Measurements from ENCODE around the gene HIGD2A. TPM values are rescaled to one million over a fixed set of nuclear protein-coding genes. Genes with fewer than 3 reads are reported as not detected.

Gene HIGD2A, protein sequence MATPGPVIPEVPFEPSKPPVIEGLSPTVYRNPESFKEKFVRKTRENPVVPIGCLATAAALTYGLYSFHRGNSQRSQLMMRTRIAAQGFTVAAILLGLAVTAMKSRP
- 100 to 1,000 TPM; 129 to 183 (median 157) TPM for polyA plus RNA-seq (ENCODE audit: insufficient read length in 10 of 10)
- long read RNA-seq, donor 1, transcript HIGD2A-201 (2 exons, 668 nt), result major isoform, 156 of 156 reads
- long read RNA-seq, donor 1, partial matches to known transcripts, result 0 of 156 reads
- long read RNA-seq, donor 1, other reads (novel, unspliced or antisense), result 0 of 156 reads
- long read RNA-seq, donor 2, transcript HIGD2A-201 (2 exons, 668 nt), result major isoform, 142 of 142 reads
- long read RNA-seq, donor 2, partial matches to known transcripts, result 0 of 142 reads
- long read RNA-seq, donor 2, other reads (novel, unspliced or antisense), result 0 of 142 reads
- long read RNA-seq, donor 3, result 0 reads
- long read RNA-seq, donor 4, transcript HIGD2A-201 (2 exons, 668 nt), result major isoform, 103 of 150 reads
- long read RNA-seq, donor 4, partial matches to known transcripts, result 47 of 150 reads
- long read RNA-seq, donor 4, other reads (novel, unspliced or antisense), result 0 of 150 reads
- long read RNA-seq, donor 5, transcript HIGD2A-201 (2 exons, 668 nt), result major isoform, 269 of 269 reads
- long read RNA-seq, donor 5, partial matches to known transcripts, result 0 of 269 reads
- long read RNA-seq, donor 5, other reads (novel, unspliced or antisense), result 0 of 269 reads
- long read RNA-seq, donor 6, transcript HIGD2A-201 (2 exons, 668 nt), result major isoform, 163 of 163 reads
- long read RNA-seq, donor 6, partial matches to known transcripts, result 0 of 163 reads
- long read RNA-seq, donor 6, other reads (novel, unspliced or antisense), result 0 of 163 reads
- long read RNA-seq, donor 7, transcript HIGD2A-201 (2 exons, 668 nt), result major isoform, 107 of 107 reads
- long read RNA-seq, donor 7, partial matches to known transcripts, result 0 of 107 reads
- long read RNA-seq, donor 7, other reads (novel, unspliced or antisense), result 0 of 107 reads
- long read RNA-seq, donor 8, transcript HIGD2A-201 (2 exons, 668 nt), result major isoform, 98 of 145 reads
- long read RNA-seq, donor 8, partial matches to known transcripts, result 47 of 145 reads
- long read RNA-seq, donor 8, other reads (novel, unspliced or antisense), result 0 of 145 reads
- long read RNA-seq, donor 9, transcript HIGD2A-201 (2 exons, 668 nt), result major isoform, 25 of 25 reads
- long read RNA-seq, donor 9, partial matches to known transcripts, result 0 of 25 reads
- long read RNA-seq, donor 9, other reads (novel, unspliced or antisense), result 0 of 25 reads

DNA sequence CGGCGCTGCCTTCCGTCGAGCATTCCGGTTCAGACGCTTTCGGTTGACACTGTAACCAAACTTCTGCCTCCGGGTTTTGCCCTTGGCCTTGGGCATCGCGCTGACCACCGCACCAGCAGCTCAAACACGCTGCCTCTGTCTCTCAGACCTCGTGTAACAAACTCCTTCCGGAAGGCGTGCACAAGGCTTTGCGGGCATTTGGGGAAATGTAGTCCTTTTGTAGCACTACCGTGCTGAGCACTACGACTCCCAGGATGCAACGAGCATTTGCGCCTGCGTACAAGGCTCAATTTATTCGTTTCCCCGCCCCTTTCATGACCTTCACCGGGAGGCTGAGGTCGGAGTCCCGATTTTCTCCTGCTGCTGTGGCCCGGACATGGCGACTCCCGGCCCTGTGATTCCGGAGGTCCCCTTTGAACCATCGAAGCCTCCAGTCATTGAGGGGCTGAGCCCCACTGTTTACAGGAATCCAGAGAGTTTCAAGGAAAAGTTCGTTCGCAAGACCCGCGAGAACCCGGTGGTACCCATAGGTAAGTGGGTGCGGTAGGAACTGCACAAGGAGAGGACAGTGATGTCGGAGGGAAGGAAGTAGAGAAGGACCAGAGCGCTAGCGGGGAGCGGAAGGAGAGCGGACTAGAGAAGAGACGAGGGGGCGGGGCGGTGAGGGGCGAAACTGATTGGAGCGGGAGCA, at the start of gene HIGD2A, which contains the start of gene NOP16:
HIGD2A (plus strand) TSS at position 308 of the 691 bp plus-strand sequence; CDS start at position 377, 69 bp downstream.
NOP16 (minus strand) TSS at position 155 of the 691 bp plus-strand sequence; CDS start at position 96, 59 bp downstream.
- peak; percentile 98 to 99 (median 99) for DNase-seq

DNA sequence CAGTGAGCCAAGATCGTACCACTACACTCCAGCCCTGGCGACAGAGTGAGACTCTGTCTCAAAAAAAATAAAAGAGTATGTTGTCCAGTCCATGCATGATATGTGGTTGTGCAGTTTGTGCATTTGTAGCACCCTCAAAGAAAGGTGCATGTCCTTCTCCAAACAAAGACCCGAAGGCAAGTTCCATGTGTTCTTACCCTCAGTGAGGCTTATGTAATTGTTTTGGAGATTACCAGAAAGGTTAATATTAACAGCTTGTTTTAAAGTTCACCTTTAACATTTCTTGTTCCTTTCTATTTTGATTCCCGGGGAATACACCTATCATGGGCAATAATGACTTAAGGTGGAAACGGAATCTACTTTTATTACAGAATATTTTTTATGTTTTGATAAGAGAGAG, 49.2 kb upstream of the HIGD2A start:
- no peak for DNase-seq

DNA sequence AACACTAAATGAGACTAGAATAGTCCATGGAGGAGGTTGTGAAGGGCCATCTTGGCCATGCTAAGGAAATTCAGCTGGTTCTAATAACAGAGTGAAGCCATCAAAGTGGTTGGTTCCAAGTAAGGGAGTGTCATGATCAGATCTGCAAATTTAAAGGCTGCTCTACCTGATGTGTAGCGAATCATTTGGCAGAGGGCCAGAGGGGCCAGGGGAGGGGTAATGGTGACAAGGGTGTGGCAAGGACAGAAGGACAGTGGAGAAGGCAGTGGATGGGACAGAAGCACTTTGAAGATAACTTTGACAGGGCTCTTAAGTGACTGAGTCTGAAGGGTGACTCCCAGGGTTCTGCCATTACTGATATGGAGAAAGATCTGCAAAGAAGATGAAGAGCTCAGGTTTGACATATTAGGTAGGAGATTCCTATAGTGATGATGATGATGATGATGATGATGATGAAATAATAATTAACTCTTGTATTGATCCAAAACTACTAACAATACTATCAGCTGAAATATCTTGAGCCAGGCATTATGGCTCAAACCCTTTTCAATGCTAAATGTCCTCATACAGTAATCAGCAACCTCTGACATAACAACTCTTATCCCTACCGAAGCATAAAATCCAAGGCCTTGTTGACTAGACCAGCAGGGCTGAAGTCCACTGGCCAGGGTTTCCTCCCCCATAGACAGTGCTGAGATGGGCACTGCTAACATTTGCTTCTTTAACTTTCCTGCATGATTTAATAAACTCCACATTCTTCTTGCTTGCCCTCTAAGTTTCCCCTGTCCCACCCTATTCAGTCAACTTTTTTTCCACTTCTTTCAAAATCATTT, 47.0 kb upstream of the HIGD2A start:
- DNase-seq, result no peak

DNA sequence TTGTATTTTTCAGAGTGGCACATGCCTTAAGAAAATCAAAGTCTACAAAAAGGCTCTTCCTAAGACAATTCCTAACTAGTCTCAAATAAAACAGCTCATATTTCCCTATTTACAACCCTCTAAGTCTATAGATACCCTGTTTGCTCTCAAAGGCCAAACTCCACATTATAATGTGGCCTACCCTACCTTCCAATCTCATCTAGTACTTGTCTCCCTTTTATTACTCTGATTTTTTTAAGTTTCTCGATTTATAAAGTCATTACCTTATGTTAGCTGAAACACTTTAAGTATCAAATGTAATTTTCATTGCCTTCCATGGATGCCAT, 46.4 kb upstream of the HIGD2A start:
- DNase-seq, result no peak

DNA sequence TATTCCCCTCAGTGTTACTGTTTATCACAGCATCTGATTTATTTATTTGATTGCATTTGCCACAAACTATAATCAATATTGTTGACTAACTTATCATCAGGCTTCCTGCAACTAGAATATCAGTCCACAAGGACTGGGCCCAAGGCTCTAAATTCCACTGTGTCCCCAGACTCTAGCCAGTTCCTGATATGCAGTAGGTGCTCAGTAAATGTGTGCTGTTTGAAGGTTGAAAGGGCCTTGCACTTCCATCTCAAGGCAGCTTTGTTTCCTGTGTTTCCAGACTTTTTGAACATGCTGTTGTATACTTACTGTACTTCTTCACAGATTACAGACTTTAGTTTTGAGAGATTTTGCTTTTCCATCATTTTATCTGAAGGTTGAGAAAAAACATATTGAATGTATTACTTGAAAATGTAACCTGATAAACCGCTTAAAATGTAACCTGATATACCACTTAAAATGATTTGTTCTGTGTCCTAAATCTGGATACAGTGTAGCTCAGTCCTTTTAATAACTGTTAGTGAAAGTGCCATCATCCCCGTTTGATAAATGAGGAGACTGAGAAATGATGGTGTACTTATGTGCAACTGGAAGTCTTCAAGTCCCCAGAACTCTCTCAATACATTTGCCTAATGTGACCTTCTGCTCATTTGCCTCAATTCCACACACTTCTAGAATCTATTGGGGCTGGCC, 45.6 kb upstream of the HIGD2A start:
- no peak for DNase-seq

DNA sequence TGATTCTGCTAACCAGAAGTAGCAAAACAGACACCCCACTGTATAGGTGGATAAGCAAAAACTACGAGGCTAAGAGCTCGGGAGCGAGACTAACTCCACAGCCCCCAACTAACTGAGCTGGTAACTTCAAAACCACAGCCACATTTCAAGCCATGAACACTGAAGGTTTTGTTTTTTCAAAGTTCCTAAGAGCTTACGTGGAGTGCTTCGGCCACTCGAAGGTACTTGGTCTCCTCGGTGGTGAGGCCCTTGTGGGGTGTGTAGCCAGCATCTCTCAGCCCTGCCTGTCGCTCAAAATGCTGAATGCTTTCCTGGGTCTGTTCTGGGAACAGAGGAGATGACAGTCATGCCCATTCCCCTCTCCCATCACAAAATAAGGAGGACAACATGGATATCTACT, 38.1 kb upstream of the HIGD2A start:
- DNase-seq, result no peak

DNA sequence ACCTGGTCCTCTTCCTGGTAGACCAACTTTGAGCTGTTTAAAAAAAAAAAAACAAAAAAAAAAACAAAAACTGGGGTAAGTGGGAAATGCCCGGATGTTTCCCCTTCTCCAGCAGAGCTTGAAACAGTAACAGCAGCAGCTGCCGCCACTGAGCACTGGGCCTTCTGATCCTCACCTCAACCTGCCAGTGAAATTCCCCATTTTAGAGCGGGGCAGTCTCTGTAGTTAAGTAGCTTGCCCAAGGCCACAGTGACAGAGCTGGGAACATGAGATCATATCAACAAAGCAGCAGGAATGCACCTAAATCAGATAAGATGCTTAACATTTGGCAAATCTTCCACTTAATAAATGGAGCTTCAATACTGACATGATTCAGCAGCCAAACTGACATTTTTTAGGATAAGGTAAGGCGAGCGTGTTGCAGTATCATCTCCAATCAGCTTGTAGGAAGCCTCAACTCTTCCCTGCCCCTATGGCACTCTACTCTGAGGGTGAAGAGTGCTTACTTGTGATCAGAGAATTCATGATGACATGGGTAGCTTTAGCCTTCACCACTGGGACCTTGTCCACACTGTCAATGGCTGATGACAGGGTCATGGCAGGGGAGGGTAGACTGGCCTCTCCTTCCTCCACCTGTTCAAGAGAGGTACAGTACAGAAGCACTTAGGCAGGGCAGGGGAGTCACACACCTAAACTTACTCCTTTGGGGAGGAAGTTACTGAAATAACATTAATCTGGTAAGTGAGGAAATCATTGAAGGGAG, 36.3 kb upstream of the HIGD2A start:
- no peak for DNase-seq

DNA sequence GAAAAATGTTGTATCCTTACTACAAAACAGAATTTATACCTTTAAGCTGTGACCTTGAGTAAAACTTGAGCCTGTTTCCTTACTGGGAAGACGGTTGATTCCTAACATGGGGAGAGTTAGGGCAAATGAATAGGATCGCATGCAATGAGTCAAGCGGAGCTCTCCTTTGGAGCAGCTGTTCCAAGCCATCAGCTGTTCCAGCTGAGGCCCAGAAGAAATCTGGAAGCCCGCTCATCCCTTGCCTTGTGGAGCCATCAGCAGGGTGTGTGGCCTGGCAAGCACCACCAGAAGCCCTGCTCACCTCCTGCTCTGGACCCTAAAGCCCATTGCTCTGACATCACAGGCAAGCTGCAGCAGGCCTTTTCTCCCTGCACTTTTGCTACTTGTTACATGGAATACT, 35.0 kb upstream of the HIGD2A start:
- peak; percentile 45 to 57 (median 51) for DNase-seq

DNA sequence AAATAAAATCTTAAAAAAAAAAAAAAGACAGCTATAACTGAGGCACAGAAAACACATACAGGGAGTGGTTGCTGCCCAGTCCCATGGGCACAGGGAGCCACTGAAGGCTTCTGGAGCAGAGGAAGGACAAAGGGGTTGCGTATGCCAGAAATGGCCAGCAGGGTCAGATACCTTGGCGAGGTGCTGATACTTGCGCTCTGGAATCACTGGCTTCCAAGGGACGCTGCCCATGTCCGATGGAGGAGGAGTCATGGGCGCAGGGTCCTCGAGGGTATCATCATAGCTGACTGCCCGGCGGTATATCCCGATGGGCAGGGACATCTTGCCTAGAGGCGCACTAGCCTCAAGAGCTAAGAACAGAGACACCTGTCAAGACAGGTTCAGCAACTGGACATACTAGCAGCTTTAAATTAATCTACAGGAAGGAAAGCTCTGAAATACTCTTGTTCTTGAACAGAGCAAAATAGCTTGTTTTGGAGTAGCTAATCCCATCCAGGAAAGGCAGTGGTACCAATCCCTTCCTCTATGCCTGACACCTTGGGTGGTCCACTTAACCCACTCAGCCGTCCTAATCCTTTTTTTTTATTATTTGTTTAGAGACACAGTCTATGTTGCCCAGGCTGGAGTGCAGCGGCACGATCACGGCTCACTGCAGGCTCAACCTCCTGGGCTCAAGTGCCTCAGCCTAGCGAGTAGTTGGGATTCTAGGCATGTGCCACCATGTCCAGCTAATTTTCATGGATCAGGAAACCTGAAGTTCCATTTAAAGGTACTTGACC, 33.0 kb upstream of the HIGD2A start:
- DNase-seq, result no peak

DNA sequence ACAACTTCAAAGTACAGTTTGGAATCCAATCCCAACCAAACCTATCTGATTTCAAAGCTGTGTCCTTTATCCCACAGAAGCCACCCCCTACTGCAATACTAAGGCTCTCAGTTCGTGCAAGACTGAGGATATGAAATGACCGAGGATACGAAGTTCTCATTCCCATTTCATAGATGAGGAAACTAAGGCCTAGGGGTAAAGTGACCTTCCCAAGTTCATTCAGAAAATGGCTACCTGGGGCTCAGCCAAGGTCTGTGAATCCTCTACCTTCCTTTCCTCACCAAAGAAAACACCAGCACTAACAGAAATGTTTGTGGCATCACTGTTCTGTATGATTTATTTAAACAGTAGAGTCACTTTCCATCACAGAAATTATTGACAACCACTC, 32.4 kb upstream of the HIGD2A start:
- no peak for DNase-seq

DNA sequence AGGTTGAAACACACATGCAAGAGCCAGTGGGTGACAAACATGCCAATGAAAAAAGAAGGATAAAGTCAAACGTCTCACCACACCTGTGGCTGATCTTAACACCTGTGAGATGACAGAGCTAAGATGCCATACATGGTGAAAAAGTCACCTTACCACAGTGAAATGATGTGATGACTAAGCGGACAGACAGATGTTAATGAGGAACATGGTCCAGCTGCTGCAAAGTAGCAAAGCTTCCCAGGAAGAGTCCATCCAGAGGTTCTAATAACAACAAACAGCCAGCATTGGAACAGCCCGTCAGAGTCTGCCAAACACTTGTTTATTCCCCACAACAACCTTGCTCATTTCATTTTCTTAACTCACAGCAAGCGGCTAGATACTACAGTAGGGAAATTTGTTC, 28.9 kb upstream of the HIGD2A start:
- DNase-seq, result no peak

DNA sequence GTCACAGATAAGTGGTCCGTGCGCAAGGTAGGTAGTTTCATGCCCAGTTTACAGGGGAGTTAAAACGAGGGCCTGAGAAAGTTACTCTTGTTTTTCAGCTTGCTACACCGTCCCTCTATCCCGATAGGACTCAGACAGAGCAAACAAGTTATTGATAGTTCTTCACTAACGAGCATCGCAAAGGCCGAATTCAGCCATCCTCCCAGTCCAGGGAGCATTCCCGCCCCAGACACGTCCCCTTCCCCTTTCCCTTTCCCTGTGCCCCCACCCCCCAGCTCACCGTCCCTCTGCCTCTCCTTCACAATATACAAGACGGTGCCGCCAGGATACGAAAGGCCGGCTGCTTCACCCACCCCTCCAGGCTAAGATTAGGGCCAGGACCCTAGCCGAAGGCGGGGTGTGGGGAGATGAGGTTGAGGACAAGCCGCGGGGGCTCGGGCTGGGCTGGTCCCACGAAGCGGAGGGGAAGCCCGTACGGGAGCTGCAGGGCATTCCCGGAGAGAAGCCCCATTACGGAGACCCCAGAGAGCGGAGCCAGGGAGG, 27.6 kb upstream of the HIGD2A start:
- DNase-seq, result peak in 1 of 3 donors; percentile 15

DNA sequence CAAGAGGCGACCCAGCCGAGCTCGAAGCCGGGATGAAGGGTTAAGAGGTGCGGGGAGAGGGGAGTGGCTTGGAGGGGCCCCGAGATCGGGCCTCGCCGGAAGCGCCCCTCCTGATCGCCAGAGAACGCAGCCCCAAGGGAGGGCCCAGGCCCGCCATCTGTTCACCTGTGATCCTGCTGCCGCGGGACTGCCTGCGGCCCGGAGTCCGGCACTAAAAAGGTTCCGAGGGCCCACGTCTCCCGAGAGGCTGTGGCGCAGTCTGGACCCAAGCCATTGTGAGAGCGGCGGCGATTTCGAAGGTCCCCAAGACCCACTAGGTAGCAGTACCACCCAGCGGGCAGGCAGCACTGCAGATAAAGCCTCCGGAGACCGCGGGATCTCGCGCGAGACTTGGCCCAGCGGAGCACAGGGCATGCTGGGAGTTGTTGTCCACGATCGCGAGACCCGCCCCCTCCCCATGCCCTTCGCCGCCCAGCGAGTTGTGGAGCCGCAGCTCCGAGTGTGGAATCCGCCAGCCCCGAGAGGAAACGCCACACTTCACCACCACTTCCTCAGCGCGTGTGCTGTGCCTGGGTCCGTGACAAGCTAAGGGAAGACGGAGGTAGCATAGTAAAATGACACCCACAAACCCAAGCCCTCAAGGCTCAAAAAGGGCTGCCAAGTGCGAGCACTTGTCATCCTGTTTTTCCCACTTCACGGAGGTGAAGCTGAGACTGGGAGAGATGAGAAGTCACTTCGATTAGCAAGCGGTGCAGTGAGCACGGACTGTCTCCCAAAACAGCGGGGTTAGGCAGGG, 26.9 kb upstream of the HIGD2A start, which contains the start of gene KIAA1191:
KIAA1191 (minus strand) TSS at position 328 of the 796 bp plus-strand sequence. CDS start 2,256 bp downstream, outside the sequence.
- DNase-seq, result peak; percentile 87 to 96 (median 94)

DNA sequence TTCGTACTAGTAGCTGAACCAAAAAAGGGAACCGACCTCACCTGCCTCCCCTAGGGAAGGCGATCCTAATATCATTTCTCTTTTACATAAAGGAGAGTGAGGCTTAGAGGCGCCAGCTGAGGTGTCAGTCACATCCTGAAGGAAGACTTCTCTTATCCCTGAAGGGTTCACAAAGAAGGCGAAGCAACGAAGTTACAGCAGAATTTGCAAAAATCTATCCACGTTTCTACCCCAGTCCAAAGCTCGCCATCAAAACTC, 26.4 kb upstream of the HIGD2A start:
- DNase-seq, result no peak

DNA sequence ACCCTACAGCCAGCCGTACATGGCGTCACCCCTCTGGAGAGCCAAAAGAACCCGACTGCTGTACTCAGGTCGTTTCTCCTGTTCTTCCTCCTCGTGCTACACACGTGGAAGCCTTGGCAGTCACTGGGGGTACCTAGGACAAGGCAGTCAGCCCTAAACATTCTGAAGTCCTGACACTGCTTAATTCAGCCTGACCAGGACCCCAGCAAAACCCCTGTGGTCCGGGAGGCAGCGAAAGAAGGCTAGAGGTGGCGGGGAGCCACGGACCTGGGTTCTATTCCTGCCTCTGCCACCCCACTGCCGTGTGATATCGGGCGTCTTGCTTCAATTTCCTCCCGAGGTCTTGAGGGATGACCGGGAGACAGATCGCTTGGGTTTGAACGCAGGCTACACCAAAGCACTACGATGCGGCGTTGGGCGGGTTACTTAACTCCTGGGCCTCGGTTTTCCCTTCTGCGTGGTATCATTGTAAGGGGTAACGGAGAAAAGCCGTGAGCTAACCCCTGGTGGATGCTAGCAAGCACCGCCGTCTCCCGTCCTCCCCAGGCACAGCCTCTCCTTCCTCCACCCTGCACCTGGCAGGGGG, 23.7 kb upstream of the HIGD2A start:
- no peak for DNase-seq
